T-helper 2 cell treated with Interferon-gamma antibody and Interleukin-4, amounts not matched to agents 5 μg/mL and 100 μg/mL, for 36 hours (primary cell): Measurements from ENCODE around the gene MOB3A.
A peak's percentile ranks its signal among the peaks of the same experiment; 100 is the strongest.
"Not testable (repeated sequence)": the region's sequence is repeated elsewhere in the genome, so short reads cannot be mapped to it uniquely, and the experiment has no call there.

Source experiments
- DNase-seq: peaks from one replicate; pipeline ENCODE4 v3.0.0; 2021; ENCODE audit warnings: low spot score
- H3K27ac Mint-ChIP-seq: one replicate; pipeline ENCODE4 v1.8.0; 2021; ENCODE audit warnings: mild to moderate bottlenecking, mixed read lengths
- H3K27me3 Mint-ChIP-seq: one replicate; pipeline ENCODE4 v1.8.0; 2021; ENCODE audit warnings: low read depth, mixed read lengths
- H3K36me3 Mint-ChIP-seq: one replicate; pipeline ENCODE4 v1.8.0; 2021; ENCODE audit warnings: low read depth, mixed read lengths
- H3K4me1 Mint-ChIP-seq: one replicate; pipeline ENCODE4 v1.8.0; 2021; ENCODE audit warnings: low read depth, mixed read lengths
- H3K4me3 Mint-ChIP-seq: one replicate; pipeline ENCODE4 v1.8.0; 2022; ENCODE audit warnings: mild to moderate bottlenecking, moderate library complexity, mixed read lengths
- H3K9me3 Mint-ChIP-seq: one replicate; pipeline ENCODE4 v1.8.0; 2021; ENCODE audit warnings: mixed read lengths

The MOB3A gene

DNA sequence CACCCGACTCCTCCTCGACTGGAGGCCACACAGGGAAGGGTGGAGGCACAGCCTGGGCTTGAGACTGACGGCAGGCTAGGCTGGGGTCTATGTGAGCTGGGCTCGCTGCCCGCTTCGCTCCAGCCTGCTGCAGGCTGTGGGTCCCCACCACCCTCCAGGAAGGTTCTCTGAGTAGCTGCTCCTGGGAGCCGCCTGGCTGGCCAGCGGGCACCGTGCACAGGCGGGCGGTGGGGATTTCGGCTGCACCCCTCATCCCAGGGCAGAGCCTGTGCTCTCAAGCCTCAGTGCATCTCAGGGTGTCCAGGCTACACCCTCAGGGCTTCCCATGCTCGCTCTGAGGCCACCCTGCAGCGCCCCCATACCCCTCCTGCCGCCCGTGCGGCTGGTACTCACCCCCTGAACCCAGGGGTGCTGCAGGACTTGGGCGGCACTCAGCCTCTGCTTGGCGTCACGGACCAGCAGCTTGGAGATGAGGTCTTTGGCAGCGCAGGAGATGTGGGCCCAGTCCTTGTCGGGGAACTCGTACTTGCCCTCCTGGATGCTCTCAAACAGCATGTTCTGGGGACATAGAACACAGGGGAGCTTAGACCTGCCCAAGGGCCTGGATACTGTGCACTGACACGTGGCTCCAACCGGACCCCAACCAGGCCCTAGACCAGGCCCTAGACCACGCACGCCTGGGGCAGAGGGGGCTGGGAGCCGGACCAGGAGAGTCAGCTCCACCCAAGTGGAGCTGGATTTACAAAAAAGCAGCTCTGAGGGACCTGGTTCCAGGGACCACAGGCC lies 55.3 kb downstream of the MOB3A start:
- no peaks in the 10 kb centered on the region for H3K27me3 Mint-ChIP-seq
- H3K4me3 Mint-ChIP-seq: no peak overlapping the region
- no peak for DNase-seq
- H3K36me3 Mint-ChIP-seq: peaks cover 26% of the 10 kb centered on the region
- peaks cover 5% of the 10 kb centered on the region for H3K4me1 Mint-ChIP-seq
- H3K27ac Mint-ChIP-seq: peak overlapping the region; percentile 87
- H3K9me3 Mint-ChIP-seq: no peaks in the 10 kb centered on the region

DNA sequence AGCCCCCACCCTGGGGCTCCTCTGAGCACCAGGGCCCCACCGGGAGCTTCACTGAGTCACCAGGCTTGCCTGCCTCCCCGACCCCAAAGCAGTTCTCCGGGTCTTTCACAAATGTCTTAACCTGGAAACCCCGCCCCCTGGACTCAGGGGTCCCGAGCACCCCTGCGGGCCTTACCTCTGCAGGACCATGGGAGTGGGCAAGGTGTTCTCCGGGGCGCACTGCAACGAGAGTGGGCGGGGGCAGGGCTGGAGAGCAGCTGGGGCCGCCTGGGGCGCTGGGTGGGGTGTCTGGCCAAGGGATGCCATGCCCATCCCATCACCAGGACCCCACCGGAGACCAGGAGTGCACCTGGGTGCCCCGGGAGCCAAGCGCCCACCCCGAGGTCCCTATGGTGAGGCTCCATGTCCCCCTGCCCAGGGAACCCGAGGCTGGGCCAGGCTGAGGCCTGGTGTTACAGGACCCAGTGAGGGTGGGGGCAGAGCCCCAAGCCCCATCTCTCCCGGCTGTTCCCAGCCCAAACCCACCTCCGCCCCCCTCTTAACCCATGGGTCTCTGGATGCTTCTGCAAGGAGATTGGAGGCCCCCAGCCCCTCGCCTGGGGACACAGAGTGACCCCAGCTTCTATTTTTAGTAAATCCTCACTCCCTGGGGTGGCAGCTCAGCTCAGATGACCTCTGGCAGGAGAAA lies 56.0 kb downstream of the MOB3A start:
- Mint-ChIP-seq H3K4me3 (no peak overlapping the region), H3K4me1 (peaks cover 9% of the 10 kb centered on the region), H3K27ac (peak overlapping the region; percentile 36), H3K27me3 (no peaks in the 10 kb centered on the region), H3K9me3 (peaks cover 3% of the 10 kb centered on the region), H3K36me3 (peaks cover 26% of the 10 kb centered on the region)
- DNase-seq: no peak

DNA sequence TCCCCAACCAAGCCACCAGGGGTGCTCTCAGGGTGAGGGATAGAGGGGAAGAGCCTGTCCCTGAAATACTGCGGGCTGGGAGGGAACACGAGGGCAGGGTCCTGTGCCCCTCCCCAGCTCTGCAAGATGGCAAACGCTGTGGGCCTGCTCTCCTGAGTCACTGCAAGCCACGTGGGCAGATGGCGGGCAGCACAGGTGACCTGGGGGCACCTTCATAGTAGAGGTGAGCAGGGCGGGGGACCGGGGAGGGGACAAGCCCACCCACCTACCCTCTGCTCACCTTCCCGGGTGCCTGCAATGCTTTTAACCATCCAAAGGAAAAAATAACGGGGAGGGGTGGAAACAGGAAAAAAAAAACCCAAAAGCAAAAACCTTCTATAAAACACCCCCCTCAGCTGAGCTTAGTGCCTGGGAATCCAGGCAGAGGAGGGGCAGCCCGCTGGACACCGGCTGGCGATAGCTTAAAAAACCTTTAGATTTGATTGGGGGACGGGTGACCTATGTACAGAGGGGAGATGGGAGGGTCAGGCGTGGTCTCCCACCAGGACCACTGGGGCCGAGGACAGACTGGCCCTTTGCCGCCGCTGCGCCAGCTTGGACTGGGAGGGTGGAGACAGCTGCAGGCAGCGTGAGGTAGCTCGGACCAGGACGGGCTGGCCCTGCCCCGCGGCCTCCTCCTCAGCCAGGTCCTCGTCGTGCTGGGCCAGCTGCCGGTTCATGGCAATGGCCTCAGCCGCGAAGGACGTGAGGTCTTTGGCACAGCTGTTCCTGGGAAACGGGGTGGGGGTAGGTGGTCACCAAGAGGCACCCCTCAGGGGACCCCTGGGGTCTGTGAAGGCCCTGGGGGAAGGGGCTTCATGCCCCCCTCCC lies 56.8 kb downstream of the MOB3A start:
- Mint-ChIP-seq H3K4me1 (peaks cover 9% of the 10 kb centered on the region), H3K27me3 (no peaks in the 10 kb centered on the region), H3K4me3 (no peak overlapping the region), H3K9me3 (peaks cover 5% of the 10 kb centered on the region), H3K36me3 (peaks cover 22% of the 10 kb centered on the region), H3K27ac (peak overlapping the region; percentile 57)
- no peak for DNase-seq

GRCh38 chr19:2038284-2039088 lies 57.6 kb downstream of the MOB3A start:
- Mint-ChIP-seq H3K4me3 (no peak overlapping the region), H3K36me3 (peaks cover 17% of the 10 kb centered on the region), H3K27me3 (no peaks in the 10 kb centered on the region), H3K9me3 (peaks cover 5% of the 10 kb centered on the region), H3K4me1 (peaks cover 8% of the 10 kb centered on the region), H3K27ac (no peak overlapping the region)
- DNase-seq: no peak

DNA sequence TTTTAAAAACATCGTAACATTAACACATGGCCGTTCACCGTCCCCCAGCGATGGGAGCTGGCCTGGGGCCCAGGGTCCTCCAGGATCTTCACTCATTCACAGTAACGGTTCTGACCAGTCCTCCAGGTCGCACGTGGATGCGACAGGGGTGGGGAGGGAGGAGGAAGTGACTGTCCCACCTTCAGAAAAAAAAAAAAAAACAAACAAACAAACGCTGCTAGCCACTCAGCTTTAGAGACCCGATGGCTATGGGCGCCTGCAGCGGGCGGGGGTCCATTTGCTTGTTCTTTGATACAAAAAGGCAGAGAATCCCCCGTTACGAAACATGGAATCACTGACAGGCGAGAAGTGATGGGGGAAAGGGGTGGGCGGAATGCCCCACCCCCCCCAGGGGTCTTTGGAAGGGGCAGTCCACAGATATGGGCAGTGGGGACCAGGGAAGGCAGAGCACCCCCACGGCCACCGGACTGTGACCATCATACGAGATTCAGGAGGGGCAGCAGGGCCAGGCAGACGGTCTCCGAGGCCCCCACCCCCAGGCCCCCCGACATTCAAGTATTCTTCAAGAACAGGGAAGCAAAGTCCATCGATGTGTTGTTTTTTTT lies 58.4 kb downstream of the MOB3A start:
- no peak for DNase-seq
- H3K27me3 Mint-ChIP-seq: no peaks in the 10 kb centered on the region
- H3K4me3 Mint-ChIP-seq: no peak overlapping the region
- peaks cover 10% of the 10 kb centered on the region for H3K4me1 Mint-ChIP-seq
- peaks cover 5% of the 10 kb centered on the region for H3K9me3 Mint-ChIP-seq
- peaks cover 14% of the 10 kb centered on the region for H3K36me3 Mint-ChIP-seq
- no peak overlapping the region for H3K27ac Mint-ChIP-seq

- Mint-ChIP-seq H3K4me3 (no peak overlapping the region), H3K4me1 (peaks cover 19% of the 10 kb centered on the region), H3K27ac (no peak overlapping the region), H3K36me3 (peaks cover 12% of the 10 kb centered on the region), H3K27me3 (peaks cover 1% of the 10 kb centered on the region), H3K9me3 (peaks cover 5% of the 10 kb centered on the region)
- DNase-seq: no peak
Observed at GRCh38 chr19:2036424-2036823, 59.7 kb downstream of the MOB3A start.

GRCh38 chr19:2035590-2035991 lies 60.5 kb downstream of the MOB3A start:
- Mint-ChIP-seq H3K36me3 (peaks cover 9% of the 10 kb centered on the region), H3K27me3 (peaks cover 1% of the 10 kb centered on the region), H3K4me1 (peaks cover 19% of the 10 kb centered on the region), H3K4me3 (no peak overlapping the region), H3K27ac (peak overlapping the region; percentile 78), H3K9me3 (peaks cover 5% of the 10 kb centered on the region)
- no peak for DNase-seq

DNA sequence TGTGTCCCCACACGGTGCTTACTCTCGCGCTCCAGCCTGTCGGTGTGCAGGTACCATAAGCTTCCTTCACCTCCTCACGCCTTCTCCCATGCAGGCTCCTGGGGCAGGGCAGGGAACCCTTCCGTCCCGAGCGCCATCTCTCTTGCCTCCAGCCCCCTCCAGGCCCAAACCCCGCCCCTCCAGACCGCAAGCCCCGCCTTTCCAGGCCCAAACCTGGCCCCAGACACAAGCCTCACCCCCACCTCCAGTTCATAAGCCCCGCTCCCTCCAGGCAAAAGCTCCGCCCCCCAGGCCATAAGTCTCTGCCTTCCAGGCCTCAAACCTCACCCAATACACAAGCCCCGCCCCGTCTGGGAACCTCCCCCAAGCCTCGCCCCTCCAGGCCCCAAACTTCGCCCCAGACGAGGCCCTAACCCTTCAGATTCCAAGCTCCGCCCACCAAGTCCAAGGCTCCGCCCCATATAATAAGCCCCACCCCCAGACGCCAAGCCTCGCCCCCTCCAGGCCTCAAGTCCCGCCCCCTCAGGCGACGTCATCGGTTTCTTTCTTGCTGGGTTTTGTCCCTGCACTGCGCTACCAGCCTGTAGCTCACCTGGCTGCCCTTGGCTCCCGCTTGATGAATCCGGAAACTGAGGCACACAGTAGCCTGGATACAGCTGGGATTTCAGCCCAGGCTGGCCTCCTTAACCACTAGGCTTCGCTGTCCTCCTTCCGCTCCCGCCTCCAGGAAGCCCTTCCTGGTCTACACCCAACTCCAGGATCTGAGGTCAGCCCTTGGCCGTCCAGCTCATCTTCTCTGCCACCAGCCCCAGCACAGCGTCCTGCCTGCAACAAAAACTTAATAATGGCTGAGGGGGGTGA lies 61.2 kb downstream of the MOB3A start:
- Mint-ChIP-seq H3K27me3 (peaks cover 1% of the 10 kb centered on the region), H3K27ac (peak overlapping the region; percentile 78), H3K36me3 (peaks cover 6% of the 10 kb centered on the region), H3K9me3 (peaks cover 5% of the 10 kb centered on the region), H3K4me3 (peak overlapping the region; percentile 12), H3K4me1 (peaks cover 19% of the 10 kb centered on the region)
- no peak for DNase-seq

DNA sequence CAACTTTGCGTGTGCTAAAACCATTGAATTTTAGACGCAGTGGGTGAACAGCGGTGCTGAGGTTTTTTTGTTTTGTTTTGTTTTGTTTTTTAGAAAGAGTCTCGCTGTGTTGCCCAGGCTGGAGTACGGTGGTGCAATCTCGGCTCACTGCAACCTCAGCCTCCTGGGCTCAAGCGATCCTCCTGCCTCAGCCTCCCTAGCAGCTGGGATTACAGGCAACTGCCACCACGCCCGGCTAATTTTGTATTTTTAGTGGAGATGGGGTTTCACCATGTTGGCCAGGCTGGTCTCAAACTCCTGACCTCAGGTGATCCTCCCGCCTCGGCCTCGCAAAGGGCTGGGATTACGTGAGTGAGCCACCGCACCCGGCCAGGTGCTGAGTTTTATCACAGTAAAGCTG lies 61.9 kb downstream of the MOB3A start:
- H3K9me3 Mint-ChIP-seq, DNase-seq, H3K4me3 Mint-ChIP-seq, H3K36me3 Mint-ChIP-seq, H3K27me3 Mint-ChIP-seq, H3K27ac Mint-ChIP-seq: not testable (repeated sequence)
- peaks cover 19% of the 10 kb centered on the region for H3K4me1 Mint-ChIP-seq

DNA sequence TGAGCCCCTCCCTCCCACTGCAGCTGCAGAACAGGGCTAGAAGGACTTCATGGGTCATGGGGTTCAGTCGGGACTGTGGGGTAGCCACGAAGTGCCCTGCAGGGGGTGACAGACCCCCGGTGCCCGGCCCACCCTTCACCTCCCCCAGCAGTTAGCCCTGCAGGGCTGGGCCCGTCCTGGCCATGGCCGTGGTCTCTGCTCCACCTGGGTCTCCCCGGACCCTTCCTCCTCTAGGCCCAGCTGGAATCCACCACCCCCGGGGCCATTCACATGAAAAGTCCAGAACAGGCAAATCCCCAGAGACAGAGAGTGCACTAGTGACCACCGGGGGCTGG lies 62.3 kb downstream of the MOB3A start:
- Mint-ChIP-seq H3K27ac (no peak overlapping the region), H3K27me3 (peaks cover 1% of the 10 kb centered on the region), H3K4me3 (no peak overlapping the region), H3K9me3 (peaks cover 5% of the 10 kb centered on the region), H3K36me3 (peaks cover 4% of the 10 kb centered on the region), H3K4me1 (peaks cover 19% of the 10 kb centered on the region)
- DNase-seq: no peak

DNA sequence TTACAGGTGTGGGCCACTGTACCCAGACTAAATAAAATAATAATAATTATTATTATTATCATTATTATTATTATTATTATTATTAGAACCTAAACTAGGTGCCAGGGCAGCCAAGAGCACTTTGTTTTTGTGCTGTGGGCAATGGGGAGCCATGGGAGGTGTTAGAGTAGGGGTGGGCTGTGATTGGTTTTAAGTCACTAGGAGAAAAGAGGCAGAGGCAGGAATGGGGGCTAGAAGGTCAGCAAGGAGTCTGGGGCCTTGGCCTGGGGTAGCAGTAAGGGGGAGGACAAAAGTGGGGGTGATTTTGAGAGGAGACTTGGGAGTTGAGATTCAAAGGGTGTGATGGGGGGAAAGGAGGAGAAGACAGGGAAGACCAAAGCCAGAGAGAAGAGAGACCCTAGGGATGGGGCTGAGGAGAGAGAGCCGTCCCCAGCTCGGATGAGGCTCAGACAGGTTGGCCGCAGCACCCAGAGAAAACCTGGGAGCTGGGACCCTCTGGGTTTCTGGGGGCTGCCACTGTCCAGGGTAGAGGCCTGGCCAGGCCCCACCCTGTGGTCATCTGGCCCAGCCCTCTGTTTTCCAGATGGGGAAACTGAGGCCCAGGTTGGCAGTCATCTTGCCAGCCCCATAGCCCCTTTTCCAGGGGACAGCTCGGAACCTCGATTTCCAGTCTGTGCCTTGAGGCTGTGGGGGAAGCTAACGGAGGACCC lies 62.9 kb downstream of the MOB3A start:
- no peak overlapping the region for H3K4me3 Mint-ChIP-seq
- peaks cover 5% of the 10 kb centered on the region for H3K9me3 Mint-ChIP-seq
- no peak overlapping the region for H3K27ac Mint-ChIP-seq
- peaks cover 4% of the 10 kb centered on the region for H3K36me3 Mint-ChIP-seq
- peaks cover 1% of the 10 kb centered on the region for H3K27me3 Mint-ChIP-seq
- H3K4me1 Mint-ChIP-seq: peaks cover 19% of the 10 kb centered on the region
- no peak for DNase-seq

- Mint-ChIP-seq H3K27me3 (peaks cover 1% of the 10 kb centered on the region), H3K4me1 (peaks cover 19% of the 10 kb centered on the region), H3K9me3 (peaks cover 5% of the 10 kb centered on the region), H3K27ac (peak overlapping the region; percentile 71), H3K36me3 (no peaks in the 10 kb centered on the region), H3K4me3 (peak overlapping the region; percentile 64)
- no peak for DNase-seq
Observed at GRCh38 chr19:2032296-2032941, 63.7 kb downstream of the MOB3A start.
